Right lung (tissue), 10 donors: ENCODE data around the gene NEDD9. TPM values are rescaled to one million over a fixed set of nuclear protein-coding genes. Genes with fewer than 3 reads are reported as not detected.

Source experiments
- DNase-seq, 2 donors: peaks; one replicate each; pipeline ENCODE4 v3.0.0-alpha.2; 2013
- long read RNA-seq, 8 donors: transcript quantifications; one replicate each; lab custom pipeline, GENCODE V29; 2026
- polyA plus RNA-seq, 5 donors: library from polyadenylated mRNA; unstranded; fragments of 120-200 nt; gene quantifications; one replicate each; pipeline versions ENCODE4 v1.2.1 to v1.2.3, GENCODE V29; 2013; ENCODE audit warnings: inconsistent platforms in 1 of 5, low replicate concordance in 1 of 5; ENCODE audit not compliant: insufficient read length in 5 of 5, insufficient read depth in 1 of 5

NEDD9 gene, protein sequence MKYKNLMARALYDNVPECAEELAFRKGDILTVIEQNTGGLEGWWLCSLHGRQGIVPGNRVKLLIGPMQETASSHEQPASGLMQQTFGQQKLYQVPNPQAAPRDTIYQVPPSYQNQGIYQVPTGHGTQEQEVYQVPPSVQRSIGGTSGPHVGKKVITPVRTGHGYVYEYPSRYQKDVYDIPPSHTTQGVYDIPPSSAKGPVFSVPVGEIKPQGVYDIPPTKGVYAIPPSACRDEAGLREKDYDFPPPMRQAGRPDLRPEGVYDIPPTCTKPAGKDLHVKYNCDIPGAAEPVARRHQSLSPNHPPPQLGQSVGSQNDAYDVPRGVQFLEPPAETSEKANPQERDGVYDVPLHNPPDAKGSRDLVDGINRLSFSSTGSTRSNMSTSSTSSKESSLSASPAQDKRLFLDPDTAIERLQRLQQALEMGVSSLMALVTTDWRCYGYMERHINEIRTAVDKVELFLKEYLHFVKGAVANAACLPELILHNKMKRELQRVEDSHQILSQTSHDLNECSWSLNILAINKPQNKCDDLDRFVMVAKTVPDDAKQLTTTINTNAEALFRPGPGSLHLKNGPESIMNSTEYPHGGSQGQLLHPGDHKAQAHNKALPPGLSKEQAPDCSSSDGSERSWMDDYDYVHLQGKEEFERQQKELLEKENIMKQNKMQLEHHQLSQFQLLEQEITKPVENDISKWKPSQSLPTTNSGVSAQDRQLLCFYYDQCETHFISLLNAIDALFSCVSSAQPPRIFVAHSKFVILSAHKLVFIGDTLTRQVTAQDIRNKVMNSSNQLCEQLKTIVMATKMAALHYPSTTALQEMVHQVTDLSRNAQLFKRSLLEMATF
- 10 to 100 TPM; 42.1 to 68.7 (median 53.1) TPM for polyA plus RNA-seq
- long read RNA-seq, donor 1, full-length matches to known transcripts, result 11 of 39 reads
- long read RNA-seq, donor 1, partial matches to known transcripts, result 28 of 39 reads
- long read RNA-seq, donor 1, other reads (novel, unspliced or antisense), result 0 of 39 reads
- long read RNA-seq, donor 2, full-length matches to known transcripts, result 9 of 9 reads
- long read RNA-seq, donor 2, partial matches to known transcripts, result 0 of 9 reads
- long read RNA-seq, donor 2, other reads (novel, unspliced or antisense), result 0 of 9 reads
- long read RNA-seq, donor 3, full-length matches to known transcripts, result 6 of 17 reads
- long read RNA-seq, donor 3, partial matches to known transcripts, result 11 of 17 reads
- long read RNA-seq, donor 3, other reads (novel, unspliced or antisense), result 0 of 17 reads
- long read RNA-seq, donor 4, full-length matches to known transcripts, result 5 of 33 reads
- long read RNA-seq, donor 4, partial matches to known transcripts, result 28 of 33 reads
- long read RNA-seq, donor 4, other reads (novel, unspliced or antisense), result 0 of 33 reads
- long read RNA-seq, donor 5, full-length matches to known transcripts, result 5 of 24 reads
- long read RNA-seq, donor 5, partial matches to known transcripts, result 19 of 24 reads
- long read RNA-seq, donor 5, other reads (novel, unspliced or antisense), result 0 of 24 reads
- long read RNA-seq, donor 6, full-length matches to known transcripts, result 12 of 18 reads
- long read RNA-seq, donor 6, partial matches to known transcripts, result 6 of 18 reads
- long read RNA-seq, donor 6, other reads (novel, unspliced or antisense), result 0 of 18 reads
- long read RNA-seq, donor 7, full-length matches to known transcripts, result 11 of 34 reads
- long read RNA-seq, donor 7, partial matches to known transcripts, result 23 of 34 reads
- long read RNA-seq, donor 7, other reads (novel, unspliced or antisense), result 0 of 34 reads
- long read RNA-seq, donor 8, full-length matches to known transcripts, result 3 of 15 reads
- long read RNA-seq, donor 8, partial matches to known transcripts, result 12 of 15 reads
- long read RNA-seq, donor 8, other reads (novel, unspliced or antisense), result 0 of 15 reads

DNA sequence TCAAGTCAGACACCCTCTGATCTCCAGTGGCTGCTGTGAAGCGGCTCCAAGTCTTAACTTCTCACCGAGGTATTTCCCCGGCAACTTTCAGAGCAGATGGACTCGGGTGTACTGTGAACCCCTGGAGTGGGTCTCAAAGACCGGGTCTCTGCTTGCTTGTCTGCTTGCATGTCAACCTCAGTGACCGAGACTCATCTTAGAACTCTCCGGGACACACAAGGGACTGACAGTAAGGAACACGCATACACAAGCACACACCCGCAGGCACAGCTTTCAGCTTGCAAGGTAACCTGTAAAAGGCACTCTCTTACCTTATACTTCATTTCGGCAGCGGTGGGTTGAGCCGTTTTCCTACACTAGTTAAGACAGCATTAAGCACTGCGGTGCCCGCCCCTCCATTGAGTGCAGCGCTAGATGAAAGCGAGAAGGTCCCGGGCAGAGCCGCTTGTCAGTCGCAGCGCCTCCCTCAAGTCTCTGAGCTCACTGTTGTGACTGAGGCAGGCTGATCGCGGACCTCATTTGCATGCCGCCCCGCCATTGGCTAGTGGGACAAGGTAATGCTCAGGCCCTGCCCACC lies at the start of gene NEDD9:
Gene NEDD9 (minus strand): TSS at position 476 of the 577 bp plus-strand sequence. CDS start 153 bp downstream, at position 323.
- DNase-seq, result peak; percentile 91 to 94

DNA sequence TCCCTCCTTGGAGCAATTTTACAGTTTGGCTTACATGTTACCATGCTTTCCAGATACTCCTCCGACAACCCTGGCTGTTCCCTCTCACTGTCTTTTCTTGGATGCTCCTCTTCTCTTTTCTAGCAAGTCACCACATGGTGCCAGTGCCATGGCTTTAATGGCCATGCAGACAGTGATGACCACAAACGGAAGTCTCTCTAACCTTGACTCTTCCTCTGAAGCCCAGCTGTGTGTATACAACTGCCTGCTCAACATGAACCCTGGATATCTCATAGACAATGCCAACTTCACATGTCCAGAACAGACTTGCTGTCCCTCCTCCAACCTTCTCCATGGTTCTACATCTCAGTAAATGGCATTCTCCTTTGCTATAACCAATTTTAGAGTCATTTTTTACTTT lies 49.8 kb upstream of the NEDD9 start:
- DNase-seq, result no peak

DNA sequence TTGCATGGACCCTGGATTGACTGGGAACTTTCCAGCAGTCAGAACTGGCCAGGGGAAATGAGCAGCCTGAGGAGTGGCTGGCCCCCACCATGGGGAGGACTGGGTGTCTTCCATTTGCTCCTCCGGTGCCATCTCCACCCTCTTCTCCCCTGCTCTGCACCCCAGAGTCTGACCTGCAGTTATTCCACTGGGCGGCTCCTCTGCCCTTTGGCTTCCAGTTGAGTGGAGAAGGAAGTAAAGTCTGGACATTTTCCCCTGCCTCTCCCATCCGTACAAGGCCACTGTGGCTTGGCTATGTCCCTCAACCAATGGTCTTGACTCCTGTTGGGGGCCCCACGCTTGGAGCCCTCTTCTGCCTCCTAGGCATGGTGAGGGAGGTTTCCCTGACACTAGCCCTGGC lies 47.9 kb upstream of the NEDD9 start:
- no peak for DNase-seq

DNA sequence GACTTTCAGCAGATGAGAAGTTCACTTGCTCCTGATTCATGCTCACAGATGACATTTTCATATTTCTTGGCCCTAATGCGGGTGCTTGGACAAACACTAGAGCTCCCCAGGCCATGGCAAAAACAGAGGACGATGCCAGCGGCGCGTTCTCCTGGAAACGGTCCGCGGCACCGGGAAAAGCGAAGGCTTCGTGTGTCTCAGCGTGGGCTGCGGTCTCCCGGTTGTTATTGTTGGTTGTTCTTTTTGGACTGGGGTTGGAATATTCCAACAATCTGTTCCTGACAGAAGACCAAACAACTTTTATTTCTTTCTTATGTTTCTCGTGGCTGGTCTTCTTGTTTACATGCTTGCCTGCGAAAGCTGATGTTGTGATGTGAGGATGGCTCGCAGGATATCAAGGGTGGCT lies 46.8 kb upstream of the NEDD9 start:
- no peak for DNase-seq

DNA sequence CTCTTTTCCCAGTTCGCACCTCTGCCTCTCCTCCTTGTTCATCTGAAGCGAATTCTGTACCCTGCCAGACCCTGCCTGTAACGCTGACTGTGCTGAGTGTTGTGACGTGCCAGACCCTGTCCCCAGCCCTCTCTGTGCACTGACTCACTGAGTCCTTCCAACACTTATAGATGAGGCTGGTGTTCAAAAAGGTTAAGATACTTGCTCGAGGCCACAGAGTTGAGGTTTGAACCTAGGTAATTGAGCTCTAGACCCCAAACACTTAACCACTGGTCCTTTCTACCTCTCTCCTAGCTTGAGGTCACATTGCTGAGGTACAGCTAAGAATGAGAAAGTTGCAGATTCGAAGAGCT lies 45.7 kb upstream of the NEDD9 start:
- no peak for DNase-seq

DNA sequence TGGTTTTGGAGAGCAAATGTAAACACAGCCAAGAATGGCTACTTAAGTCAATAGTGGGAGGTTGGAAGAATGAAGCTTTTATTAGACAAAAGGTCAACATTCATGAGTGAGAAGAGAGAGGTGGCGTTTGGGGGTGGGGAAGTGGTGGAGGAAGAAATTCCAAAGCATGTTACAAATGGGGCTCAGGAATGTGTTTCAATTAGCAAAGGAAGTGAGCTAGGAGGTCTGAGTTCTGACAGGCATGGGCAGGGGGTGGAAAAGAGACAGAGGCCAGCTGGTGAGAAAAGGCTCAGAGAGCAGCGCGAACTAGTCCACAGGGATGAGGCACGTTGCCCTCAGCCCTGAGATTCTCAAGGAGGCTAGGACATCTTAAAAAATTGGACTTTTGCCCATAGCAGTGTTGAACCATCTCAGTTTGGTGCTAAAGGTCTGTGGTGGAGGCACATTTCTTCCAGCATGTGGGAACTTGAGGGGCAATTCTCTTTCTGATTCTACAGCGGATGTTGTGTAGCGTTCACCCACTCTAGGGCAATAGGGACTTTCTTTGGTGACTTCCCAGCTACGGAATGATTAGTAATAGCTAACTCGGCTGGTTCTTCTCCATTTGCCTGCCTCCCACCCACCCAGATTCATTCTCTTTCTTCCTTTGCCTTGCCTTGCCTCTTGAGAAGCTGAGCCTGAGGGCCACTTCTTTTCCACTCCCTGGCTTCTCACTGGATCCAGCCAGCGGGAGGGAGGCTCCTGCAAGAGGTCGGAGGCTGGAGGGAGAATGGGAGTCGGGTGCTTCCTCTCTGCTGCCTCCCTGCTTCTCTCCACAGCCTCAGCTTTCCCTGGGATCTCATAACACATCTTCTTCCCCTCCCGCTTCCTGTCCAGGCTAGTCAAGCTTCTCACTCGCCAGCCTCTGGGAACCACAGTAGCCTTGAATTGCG lies 45.1 kb upstream of the NEDD9 start:
- peak in 1 of 2 donors; percentile 57 for DNase-seq

DNA sequence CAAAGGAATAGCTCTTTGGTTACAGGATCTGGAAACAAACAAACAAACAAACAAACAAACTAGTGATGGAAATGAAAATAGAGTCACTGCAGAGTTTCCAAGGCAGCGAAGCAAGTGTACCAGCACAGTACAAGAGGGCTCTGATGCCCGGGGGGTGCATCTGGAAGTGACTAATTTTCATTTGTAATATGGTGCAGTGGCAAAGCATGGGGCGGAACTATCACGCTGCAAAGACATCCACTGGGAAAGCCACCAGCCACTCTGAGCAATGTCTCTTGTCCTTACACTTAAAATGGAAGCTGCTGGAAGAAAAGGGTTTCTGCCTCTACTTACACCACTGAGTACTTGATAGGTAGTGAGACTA lies 44.4 kb upstream of the NEDD9 start:
- no peak for DNase-seq

DNA sequence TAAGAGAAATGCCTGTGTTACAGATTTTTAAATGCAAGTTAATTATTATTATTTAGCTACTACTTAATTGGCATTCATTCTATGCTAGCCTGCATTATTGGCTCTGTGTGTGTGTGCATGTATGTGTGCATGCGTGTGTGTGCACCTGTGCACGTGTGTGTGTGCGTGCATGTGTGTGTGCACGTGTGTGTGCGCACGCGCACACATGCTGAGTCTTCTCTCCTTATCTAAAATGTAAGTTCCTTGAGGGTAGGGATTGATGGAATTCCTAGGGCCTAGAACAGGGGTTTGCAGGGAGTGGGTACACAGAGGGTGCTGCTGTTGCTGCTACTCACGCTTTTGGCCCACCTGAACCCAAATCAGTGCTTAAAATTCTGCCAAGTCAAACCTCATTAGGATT lies 43.8 kb upstream of the NEDD9 start:
- DNase-seq, result no peak

DNA sequence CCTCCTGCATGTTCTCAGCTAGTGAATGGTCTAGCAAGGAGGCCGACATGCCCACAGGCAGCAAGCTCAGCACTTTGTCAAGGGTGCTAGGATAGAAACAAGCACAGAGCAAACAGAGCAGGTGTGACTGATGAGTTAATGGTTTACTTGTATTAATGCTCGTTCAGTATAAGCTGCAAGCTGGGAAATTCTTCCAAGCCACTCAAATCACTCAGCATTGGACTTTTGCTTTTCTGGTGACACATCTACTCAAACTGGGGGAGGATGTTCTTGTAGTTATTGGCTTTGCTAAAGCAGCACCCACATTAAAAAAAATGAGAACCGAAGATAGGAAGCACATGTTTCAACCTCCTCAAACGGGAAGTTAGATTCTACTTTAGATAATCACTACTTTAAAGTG lies 43.1 kb upstream of the NEDD9 start:
- no peak for DNase-seq

DNA sequence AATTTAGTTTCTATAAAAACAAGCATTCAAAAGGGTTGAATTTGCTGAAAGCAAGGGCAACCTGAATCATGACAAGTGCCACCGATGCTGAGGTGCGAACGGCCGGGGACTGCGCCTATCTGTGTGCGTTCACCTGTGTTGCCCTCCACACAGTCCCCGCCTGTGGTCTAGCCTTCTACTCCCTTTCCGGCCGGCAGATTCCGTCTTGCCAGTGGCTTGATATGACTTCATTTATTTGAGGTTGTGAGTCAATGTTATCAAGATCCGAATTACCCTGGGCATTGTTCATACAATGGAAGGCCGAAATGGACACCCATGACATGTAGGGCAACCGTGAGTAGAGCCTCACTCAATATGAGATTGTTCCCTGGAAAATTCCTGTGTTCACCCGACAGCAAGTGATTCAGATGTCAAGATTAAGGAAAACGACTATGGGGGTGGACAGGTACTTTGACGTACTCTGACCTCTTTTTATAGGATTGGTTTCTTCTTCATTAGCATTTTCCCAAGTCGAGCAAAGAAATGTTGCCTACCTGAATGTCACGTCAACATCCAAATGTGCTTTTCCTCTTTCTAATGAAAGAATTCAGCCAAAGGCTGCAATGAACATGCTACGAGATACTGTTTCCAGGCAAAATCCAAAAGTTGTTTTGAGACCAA lies 41.1 kb upstream of the NEDD9 start:
- DNase-seq, result no peak

DNA sequence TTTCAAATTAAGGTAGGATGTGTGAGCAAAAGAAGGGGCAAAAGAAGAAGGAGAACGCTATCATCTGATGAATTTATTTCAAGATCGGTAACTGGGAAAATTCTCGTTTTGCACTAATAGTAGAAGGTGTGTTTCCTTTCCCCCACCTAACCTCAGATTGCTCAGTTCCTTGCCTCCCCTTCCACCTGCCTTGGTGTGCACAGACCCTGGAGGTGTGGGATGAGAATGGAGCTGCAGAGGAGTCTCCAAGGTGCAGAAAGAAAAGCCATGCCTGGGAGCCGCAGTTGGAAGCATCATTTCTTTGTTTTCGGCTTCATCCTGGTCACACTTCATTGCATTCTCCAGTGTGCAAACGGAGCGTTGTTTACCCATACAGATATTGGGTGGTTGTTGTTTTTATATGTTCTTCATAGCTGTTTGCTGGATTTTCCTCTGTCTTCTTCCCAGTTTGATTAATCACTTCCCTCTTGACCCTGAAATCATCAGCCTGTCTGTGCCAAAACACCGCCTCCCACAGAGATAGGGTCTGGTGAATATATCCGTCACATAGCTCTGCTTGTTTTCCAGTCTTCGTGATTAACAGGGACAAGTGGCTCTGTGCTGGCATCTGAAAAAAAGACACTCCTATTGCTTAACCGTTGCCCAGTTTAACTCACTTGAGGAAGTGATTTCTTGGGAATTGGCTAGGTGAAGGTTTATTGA lies 40.2 kb upstream of the NEDD9 start:
- no peak for DNase-seq

DNA sequence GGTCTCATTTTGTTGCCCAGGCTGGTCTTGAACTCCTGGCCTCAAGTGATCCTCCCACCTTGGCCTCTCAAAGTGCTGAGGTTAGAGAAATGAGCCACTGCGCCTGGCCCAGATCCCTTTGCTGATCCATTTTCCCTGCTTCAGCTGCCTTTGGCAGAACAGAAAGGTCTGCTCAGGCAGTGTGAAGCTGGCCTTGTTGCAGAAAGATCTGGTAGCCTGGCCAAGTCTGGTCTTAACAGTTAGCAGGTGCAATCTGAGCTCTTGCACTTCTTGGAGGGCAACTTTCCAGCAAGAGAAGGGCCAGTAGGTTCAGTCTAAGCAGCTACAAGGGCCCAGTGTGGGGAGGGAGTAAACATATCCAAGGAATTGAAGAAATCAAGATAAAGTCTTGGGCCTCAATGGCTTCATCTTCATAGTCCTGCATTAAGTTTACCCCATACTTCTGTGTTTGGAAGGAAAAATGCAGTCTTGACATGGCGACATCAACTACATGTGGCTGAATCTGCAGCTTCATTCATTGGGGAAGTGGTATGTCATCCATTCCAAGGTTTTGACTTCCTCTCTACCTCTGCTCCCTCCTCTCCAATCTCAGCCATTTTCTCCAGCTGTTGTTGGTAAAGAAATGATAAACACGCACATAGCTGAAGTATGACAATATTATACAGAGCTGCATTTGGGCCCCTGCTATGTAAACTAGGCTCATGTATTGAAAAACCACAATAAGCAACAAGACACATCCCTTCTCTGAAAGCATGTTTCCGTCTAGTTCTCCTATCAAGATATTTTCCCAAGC lies 39.0 kb upstream of the NEDD9 start:
- DNase-seq, result no peak

DNA sequence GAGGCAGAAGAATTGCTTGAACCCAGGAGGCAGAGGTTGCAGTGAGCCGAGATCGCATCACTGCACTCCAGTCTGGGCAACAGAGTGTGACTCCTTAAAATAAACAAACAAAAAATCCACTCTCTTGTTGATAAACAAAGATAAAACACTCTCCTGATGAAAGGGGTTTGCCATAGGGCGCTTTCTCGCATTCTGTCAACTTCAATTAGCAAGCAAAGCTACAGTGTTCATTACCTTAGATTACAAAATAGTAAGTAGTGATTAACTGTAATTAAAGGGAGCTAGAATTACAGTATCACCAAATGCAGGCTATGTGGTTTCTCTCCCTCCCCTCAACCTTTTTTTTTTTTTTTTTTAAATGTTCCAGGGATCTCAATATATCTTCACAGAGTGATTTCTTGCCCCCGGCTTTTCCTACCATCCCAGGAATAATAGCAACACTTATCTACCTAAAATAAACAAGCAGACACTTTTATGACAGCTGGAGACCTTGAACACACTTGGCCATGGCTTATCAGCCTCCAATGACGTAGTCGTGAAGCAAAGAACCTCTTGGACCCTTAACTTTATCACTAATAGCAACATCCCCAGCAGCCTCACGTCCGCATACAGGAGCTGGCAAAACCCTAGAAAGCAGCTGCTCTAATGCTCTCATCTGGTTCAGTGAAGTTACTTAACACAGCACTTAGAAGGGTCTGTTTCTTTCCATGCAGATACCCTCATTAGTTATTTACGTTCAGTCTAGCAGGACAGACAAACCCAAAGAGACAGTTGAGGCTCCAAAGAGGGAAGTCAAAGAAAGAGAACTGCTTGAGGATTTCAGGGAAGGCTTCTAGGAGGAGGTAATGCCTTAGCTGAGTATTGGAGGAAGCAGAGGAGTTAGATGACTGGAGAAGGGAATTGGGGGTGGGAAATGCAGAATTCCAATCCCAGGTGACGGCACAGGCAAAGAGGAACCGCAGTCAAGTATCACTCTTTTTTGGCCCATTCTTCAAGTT lies 37.9 kb upstream of the NEDD9 start:
- no peak for DNase-seq

DNA sequence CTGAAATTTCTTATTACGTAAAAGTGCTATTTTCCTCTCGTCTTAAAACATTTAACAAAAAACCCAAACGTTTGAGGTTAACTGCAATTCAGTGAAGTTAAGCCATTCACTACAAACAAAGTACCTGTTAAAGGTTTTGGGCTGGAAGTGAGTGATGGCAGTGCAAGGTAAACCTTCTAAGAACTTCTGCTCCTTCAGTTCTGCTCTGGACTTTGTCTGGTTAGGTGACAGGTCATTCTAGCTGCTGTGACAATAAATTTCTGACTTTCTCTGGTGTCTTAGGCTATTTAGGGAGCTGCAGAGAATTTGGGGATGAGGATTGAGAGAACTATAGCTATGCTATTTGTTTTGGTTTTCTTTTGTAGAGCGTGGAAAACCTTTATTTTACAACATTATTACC lies 36.5 kb upstream of the NEDD9 start:
- no peak for DNase-seq

DNA sequence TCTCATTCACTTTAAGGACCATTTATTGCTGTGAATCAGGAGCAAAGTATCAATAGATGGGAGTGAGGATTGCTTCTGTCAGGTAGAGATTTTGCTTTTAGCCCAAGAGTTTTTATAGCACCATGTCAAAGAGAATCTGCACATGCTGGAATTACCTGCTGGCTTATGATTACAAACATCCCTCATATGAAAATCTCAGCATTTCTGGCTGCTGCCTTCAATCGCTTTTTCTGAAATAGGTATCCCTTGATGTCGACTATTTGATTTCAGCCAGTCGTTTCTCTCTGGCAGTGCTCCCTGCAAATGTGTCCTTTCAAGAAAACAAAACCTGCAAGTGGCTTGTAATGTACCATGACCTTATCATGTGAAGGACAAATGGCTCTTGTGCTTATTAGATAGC lies 34.5 kb upstream of the NEDD9 start:
- no peak for DNase-seq

DNA sequence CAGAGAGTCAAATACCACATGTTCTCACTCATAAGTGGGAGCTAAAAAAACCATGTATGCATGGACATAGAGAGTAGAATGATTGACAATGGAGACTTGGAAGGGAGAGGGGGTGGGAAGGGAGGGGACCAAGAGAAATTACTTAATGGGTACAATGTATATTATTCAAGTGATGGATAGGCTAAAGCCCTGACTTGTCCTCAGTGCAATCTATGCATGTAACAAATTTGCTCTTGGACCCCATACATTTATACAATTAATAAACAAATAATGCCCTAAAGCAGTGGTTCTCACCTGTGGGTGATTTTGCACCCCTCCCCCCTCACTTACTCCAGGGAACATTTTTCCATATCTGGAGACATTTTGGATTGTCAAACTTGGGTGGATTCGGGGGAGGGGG lies 33.5 kb upstream of the NEDD9 start:
- no peak for DNase-seq
